Nephron progenitor cell (in vitro differentiated cells): ENCODE data around the gene TTC3.
A peak's percentile ranks its signal among the peaks of the same experiment; 100 is the strongest.

Experiments
- DNase-seq: peaks from one replicate; pipeline ENCODE4 v3.0.0; 2021
- H3K27ac Mint-ChIP-seq: 2 replicates; pipeline ENCODE4 v1.8.0; 2021; ENCODE audit warnings: mild to moderate bottlenecking, moderate library complexity, mixed read lengths
- H3K27me3 Mint-ChIP-seq: 2 replicates; pipeline ENCODE4 v1.8.0; 2021; ENCODE audit warnings: mild to moderate bottlenecking, low read depth, mixed read lengths; ENCODE audit not compliant: poor library complexity
- H3K36me3 Mint-ChIP-seq: 2 replicates; pipeline ENCODE4 v1.8.0; 2021; ENCODE audit warnings: low read depth, mixed read lengths
- H3K4me1 Mint-ChIP-seq: 2 replicates; pipeline ENCODE4 v1.8.0; 2021; ENCODE audit warnings: mixed read lengths
- H3K4me3 Mint-ChIP-seq: 2 replicates; pipeline ENCODE4 v1.8.0; 2021; ENCODE audit warnings: mild to moderate bottlenecking, moderate library complexity, mixed read lengths
- H3K9me3 Mint-ChIP-seq: 2 replicates; pipeline ENCODE4 v1.8.0; 2021; ENCODE audit warnings: mild to moderate bottlenecking, moderate library complexity, mixed read lengths
- TF ChIP-seq, protein P1 (sequence below): fragments of 200-600 bp; sonication (generic); IDR thresholded peaks from 2 replicates; pipeline ENCODE4 v1.5.0; 2021; ENCODE audit warnings: antibody characterized with exemption

Gene TTC3

DNA sequence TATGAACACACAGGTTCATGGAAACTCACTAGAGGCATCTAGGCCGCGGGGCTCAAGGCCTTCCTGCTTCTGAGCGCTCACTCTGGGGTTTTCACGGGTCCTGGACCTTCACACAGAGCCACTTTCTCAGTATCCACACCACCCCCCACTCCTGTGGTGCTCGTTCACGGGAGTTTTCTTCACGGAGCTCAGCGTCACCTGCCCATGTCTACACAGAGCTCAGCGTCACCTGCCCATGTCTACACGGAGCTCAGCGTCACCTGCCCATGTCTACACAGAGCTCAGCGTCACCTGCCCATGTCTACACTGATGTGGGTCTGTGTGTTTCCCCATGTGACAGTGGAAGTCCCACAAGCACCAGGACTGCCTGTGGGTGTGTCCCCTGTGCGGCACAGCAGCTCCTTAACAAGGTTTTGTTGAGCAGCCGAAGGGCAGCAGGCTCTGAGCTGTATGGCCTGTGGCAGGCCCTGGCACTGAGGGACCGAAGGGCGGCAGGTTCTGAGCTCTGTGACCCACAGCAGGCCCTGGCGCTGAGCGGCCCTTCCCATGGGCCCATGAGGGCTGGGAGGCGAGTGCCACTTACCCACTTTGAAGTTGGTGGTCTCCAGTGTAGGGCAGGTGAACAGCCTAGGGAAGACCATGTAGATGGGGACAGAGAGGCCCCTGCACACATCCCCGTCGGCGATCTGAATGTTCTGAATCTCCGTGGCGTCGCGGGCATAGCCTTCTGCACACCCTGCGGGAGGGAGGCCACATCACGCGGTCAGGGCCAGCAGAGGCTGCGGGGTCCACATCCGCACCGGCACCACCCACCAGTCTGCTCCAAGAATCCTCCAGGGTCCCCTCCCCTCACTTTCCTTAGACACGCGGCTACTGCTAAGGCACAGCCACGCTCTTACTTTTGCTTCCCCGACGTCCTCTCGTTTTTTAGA lies 154.3 kb downstream of the TTC3 start:
- Mint-ChIP-seq H3K4me1 (peaks cover 7% of the 10 kb centered on the region), H3K36me3 (peaks cover 86% of the 10 kb centered on the region), H3K27me3 (peaks cover 2% of the 10 kb centered on the region), H3K4me3 (no peak overlapping the region), H3K27ac (peak overlapping the region; percentile 89), H3K9me3 (peaks cover 7% of the 10 kb centered on the region)
- TF ChIP-seq, protein P1, sequence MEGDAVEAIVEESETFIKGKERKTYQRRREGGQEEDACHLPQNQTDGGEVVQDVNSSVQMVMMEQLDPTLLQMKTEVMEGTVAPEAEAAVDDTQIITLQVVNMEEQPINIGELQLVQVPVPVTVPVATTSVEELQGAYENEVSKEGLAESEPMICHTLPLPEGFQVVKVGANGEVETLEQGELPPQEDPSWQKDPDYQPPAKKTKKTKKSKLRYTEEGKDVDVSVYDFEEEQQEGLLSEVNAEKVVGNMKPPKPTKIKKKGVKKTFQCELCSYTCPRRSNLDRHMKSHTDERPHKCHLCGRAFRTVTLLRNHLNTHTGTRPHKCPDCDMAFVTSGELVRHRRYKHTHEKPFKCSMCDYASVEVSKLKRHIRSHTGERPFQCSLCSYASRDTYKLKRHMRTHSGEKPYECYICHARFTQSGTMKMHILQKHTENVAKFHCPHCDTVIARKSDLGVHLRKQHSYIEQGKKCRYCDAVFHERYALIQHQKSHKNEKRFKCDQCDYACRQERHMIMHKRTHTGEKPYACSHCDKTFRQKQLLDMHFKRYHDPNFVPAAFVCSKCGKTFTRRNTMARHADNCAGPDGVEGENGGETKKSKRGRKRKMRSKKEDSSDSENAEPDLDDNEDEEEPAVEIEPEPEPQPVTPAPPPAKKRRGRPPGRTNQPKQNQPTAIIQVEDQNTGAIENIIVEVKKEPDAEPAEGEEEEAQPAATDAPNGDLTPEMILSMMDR = no peak
- DNase-seq = no peak

DNA sequence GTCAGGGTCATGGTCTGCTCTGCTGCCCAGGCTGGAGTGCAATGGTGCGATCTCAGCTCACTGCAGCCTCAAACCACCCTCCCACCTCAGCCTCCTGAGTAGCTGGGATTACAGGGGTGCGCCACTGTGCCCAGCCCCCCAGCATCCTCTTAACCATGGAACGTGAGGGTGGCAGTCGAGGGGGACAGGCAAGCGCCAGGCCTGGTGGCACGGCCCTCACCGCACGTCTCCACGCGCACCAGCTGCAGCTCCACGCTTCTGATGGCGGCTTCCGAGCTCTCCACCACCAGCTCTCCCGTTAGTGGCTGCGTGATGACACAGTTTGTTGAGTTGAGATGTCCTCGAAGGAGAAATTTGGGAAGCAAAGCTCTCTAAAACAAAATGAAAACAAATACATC lies 154.9 kb downstream of the TTC3 start:
- TF ChIP-seq, protein P1 = no peak
- H3K27ac Mint-ChIP-seq = peak overlapping the region; percentile 89
- H3K36me3 Mint-ChIP-seq = peaks cover 84% of the 10 kb centered on the region
- peaks cover 2% of the 10 kb centered on the region for H3K27me3 Mint-ChIP-seq
- peaks cover 3% of the 10 kb centered on the region for H3K9me3 Mint-ChIP-seq
- no peak overlapping the region for H3K4me3 Mint-ChIP-seq
- no peak for DNase-seq
- H3K4me1 Mint-ChIP-seq = peaks cover 7% of the 10 kb centered on the region

DNA sequence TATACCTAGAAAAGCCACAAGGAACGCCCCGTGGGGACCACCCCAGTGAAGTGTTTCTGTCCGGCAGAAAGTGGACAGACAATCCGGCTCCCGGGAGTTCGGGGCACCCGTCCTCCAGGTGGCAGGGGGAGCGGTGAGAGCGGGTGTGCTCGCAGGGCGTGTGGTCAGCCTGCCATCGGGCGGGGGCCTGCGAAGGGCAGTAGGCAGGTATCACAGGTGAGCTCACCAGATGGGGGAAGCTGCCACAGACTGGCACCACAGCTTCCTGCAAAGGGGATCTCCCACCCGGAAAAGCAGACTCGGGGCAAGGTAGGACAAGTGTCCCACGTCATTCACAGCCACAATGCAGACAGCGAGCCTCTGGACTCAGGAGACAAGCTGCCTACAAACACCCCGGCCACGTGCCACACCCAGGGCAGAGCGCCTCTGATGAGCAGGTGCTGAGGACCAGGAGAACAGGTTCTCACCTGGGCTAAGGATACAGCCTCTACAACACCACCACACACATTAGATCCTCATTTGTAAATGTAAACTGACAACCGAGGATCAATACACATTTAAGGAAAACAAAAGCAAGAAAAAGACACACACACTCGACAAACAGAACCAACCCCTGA lies 157.7 kb downstream of the TTC3 start:
- peak overlapping the region; percentile 83 for H3K27ac Mint-ChIP-seq
- TF ChIP-seq, protein P1 = no peak
- H3K36me3 Mint-ChIP-seq = peaks cover 60% of the 10 kb centered on the region
- no peak for DNase-seq
- H3K4me1 Mint-ChIP-seq = peaks cover 7% of the 10 kb centered on the region
- no peak overlapping the region for H3K4me3 Mint-ChIP-seq
- no peaks in the 10 kb centered on the region for H3K9me3 Mint-ChIP-seq
- H3K27me3 Mint-ChIP-seq = peaks cover 1% of the 10 kb centered on the region

DNA sequence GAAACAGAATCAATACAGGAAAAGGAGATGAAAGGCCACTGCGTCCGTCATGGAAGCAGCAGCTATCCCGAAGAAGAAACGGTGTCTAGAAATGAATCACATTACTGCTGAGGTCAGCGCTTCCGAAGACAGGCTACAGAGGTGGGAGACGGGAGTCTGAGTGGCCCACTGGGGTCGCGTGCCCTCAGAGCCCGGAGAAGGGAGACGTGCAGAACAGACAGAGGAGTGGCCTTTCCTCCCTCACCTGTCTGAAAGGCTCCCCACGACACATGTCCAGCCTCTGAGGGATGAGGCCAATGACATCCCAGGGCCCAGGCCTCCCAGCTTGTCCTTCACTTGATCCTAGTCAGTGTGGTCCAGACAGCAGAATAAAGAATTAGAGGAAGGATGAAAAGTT lies 158.2 kb downstream of the TTC3 start:
- H3K36me3 Mint-ChIP-seq = peaks cover 59% of the 10 kb centered on the region
- peaks cover 7% of the 10 kb centered on the region for H3K4me1 Mint-ChIP-seq
- H3K4me3 Mint-ChIP-seq = no peak overlapping the region
- H3K9me3 Mint-ChIP-seq = no peaks in the 10 kb centered on the region
- H3K27ac Mint-ChIP-seq = peak overlapping the region; percentile 83
- H3K27me3 Mint-ChIP-seq = no peaks in the 10 kb centered on the region
- DNase-seq = no peak
- TF ChIP-seq, protein P1 = no peak

DNA sequence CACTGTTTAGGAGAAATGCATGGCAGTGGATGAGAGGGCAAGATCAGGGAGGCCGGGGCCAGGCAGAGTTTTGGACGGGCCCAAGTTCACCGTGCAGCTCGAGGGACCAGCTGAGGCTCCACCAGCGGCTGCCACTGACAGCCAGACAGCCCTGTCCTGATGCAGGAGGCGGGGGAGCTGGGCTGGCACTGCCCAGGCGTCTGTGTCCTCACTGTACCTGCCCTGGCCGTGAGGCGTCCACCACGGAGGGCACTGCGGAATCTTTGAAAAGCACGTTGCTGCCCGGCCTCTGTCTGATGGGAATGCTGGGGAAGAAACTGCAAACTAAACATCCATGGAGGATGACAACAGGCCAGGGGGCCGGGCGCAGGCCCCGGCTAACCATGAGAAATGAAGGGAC lies 158.6 kb downstream of the TTC3 start:
- no peaks in the 10 kb centered on the region for H3K9me3 Mint-ChIP-seq
- H3K4me3 Mint-ChIP-seq = no peak overlapping the region
- TF ChIP-seq, protein P1 = no peak
- H3K36me3 Mint-ChIP-seq = peaks cover 62% of the 10 kb centered on the region
- peaks cover 7% of the 10 kb centered on the region for H3K4me1 Mint-ChIP-seq
- no peak overlapping the region for H3K27ac Mint-ChIP-seq
- no peaks in the 10 kb centered on the region for H3K27me3 Mint-ChIP-seq
- DNase-seq = no peak
